OCI-LY7 (cell line): ENCODE results near the gene TSPAN9. TPM values are rescaled to one million over a fixed set of nuclear protein-coding genes. Genes with fewer than 3 reads are reported as not detected.

ENCODE experiments used
- BruUV-seq: library from RNA; stranded (reverse); fragments of 400-500 nt; replicated peaks from 2 replicates; lab custom pipeline; 2021; lab: Mats Ljungman, UMichigan
- CTCF ChIA-PET: fragments of 300-600 bp; sonication (Branson Sonifier 250); formaldehyde crosslinking; loops from one replicate; lab custom pipeline; 2022; ENCODE audit warnings: antibody characterized with exemption; ENCODE audit not compliant: unreplicated experiment; lab: Charles Lee
- POLR2A ChIA-PET: fragments of 300-600 bp; sonication (Branson Sonifier 250); formaldehyde crosslinking; loops from one replicate; lab custom pipeline; 2022; ENCODE audit warnings: antibody characterized with exemption; lab: Charles Lee
- DNase-seq: peaks from one replicate; pipeline ENCODE4 v3.0.0-alpha.2; 2015; ENCODE audit warnings: low spot score
- H2AFZ ChIP-seq: fragments of 200-600 bp; sonication (generic), shearing (Covaris generic); 2 replicates; pipeline ENCODE4 v1.6.1; 2014; ENCODE audit warnings: mild to moderate bottlenecking, antibody characterized with exemption, low read length, moderate library complexity
- H3K27ac ChIP-seq: fragments of 200-600 bp; sonication (generic); 2 replicates; pipeline ENCODE4 v1.5.1; 2014; ENCODE audit warnings: mixed run types, low read depth, mild to moderate bottlenecking, moderate library complexity, low read length, inconsistent platforms; ENCODE audit not compliant: poor library complexity, severe bottlenecking
- H3K36me3 ChIP-seq: fragments of 200-600 bp; sonication (generic); 2 replicates; pipeline ENCODE4 v1.6.1; 2014; ENCODE audit warnings: mild to moderate bottlenecking, antibody characterized with exemption, low read length, moderate library complexity, mixed read lengths; ENCODE audit not compliant: insufficient read depth
- H3K4me1 ChIP-seq: fragments of 200-600 bp; sonication (generic); 2 replicates; pipeline ENCODE4 v1.5.1; 2014; ENCODE audit warnings: mild to moderate bottlenecking, low read length; ENCODE audit not compliant: insufficient read depth, poor library complexity, severe bottlenecking
- H3K4me2 ChIP-seq: fragments of 200-600 bp; sonication (generic); 2 replicates; pipeline ENCODE4 v1.6.1; 2014; ENCODE audit warnings: mild to moderate bottlenecking, low read length
- H3K4me3 ChIP-seq: fragments of 200-600 bp; sonication (generic); 2 replicates; pipeline ENCODE4 v1.5.1; 2014; ENCODE audit warnings: mild to moderate bottlenecking, low read depth, low read length; ENCODE audit not compliant: poor library complexity, severe bottlenecking
- H3K79me2 ChIP-seq: fragments of 200-600 bp; sonication (generic); 2 replicates; pipeline ENCODE4 v1.6.1; 2016; ENCODE audit warnings: low read depth, mild to moderate bottlenecking, low read length, moderate library complexity, mixed read lengths; ENCODE audit not compliant: insufficient read depth
- H3K9me2 ChIP-seq: fragments of 200-600 bp; sonication (generic); 2 replicates; pipeline ENCODE4 v1.6.1; 2016; ENCODE audit warnings: mild to moderate bottlenecking, low read length, mixed read lengths; ENCODE audit not compliant: insufficient read depth
- H3K9me3 ChIP-seq: fragments of 200-600 bp; sonication (generic); 2 replicates; pipeline ENCODE4 v1.6.1; 2014; ENCODE audit warnings: mild to moderate bottlenecking, mixed run types, low read length, mixed read lengths
- H4K20me1 ChIP-seq: fragments of 200-600 bp; sonication (generic); 2 replicates; pipeline ENCODE4 v1.6.1; 2014; ENCODE audit warnings: mild to moderate bottlenecking, antibody characterized with exemption, low read length, moderate library complexity, mixed read lengths; ENCODE audit not compliant: insufficient read depth
- CTCF ChIP-seq: fragments of 200-600 bp; sonication (generic); conservative IDR thresholded peaks from 2 replicates; pipeline ENCODE4 v1.5.1; 2014; ENCODE audit warnings: mild to moderate bottlenecking, antibody characterized with exemption, low read length, moderate library complexity, mixed read lengths
- EZH2phosphoT487 ChIP-seq: fragments of 200-600 bp; sonication (generic); IDR thresholded peaks from 2 replicates; pipeline ENCODE4 v1.6.1; 2018; ENCODE audit warnings: low read depth, borderline replicate concordance, mild to moderate bottlenecking, mixed run types, antibody characterized with exemption, low read length, moderate library complexity, mixed read lengths
- intact Hi-C: fragments of 100-400 bp; cut with micrococcal nuclease; formaldehyde crosslinking; loops from one replicate; pipeline ENCODE4 v1.10.0; 2022; ENCODE audit not compliant: unreplicated experiment
- total RNA-seq, 2 experiments: library from RNA; depleted of rRNA in 1 of 2; stranded (reverse); fragments of >200 nt in 1 of 2; shearing (Covaris generic) in 1 of 2; gene quantifications; 2 replicates each; pipeline ENCODE4 v1.2.3, GENCODE V29; 2014 to 2022

The TSPAN9 gene
- total RNA-seq, 2 experiments from 2014 or later = 0.50 to 0.74 TPM

- peak overlapping the region; percentile 18 for H3K4me3 ChIP-seq
- no peaks in the 10 kb centered on the region for H3K79me2 ChIP-seq
- H3K27ac ChIP-seq = peak overlapping the region; percentile 12
- peak overlapping the region; percentile 25; the same call in 1 of the 2 replicates for H2AFZ ChIP-seq
- ChIA-PET CTCF (no interaction called here), POLR2A (interaction anchor here (1.6 kb wide), 1 partner anchor 11 kb away, joined by 5 read pairs; no protein-coding TSS in a partner anchor)
- DNase-seq = peak; percentile 87
- no TSS peak for BruUV-seq
- no peaks in the 10 kb centered on the region for H4K20me1 ChIP-seq
- TF ChIP-seq CTCF = no peak
- no peak for TF ChIP-seq EZH2phosphoT487
- H3K4me1 ChIP-seq = peaks cover 16% of the 10 kb centered on the region
- intact Hi-C loops = loop anchor here (5.0 kb wide), 1 partner anchor 195 kb away; no protein-coding TSS in a partner anchor
- H3K4me2 ChIP-seq = peak overlapping the region; percentile 57
- H3K9me3 ChIP-seq = no peaks in the 10 kb centered on the region
- no peaks in the 10 kb centered on the region for H3K9me2 ChIP-seq
- H3K36me3 ChIP-seq = no peaks in the 10 kb centered on the region
These were observed 34.8 kb upstream of the TSPAN9 start for GRCh38 chr12:3042394-3042793.

- no peaks in the 10 kb centered on the region for H3K36me3 ChIP-seq
- intact Hi-C loops = loop anchor here (5.0 kb wide), 1 partner anchor 196 kb away; no protein-coding TSS in a partner anchor
- peak overlapping the region; percentile 57 for H3K4me2 ChIP-seq
- TF ChIP-seq EZH2phosphoT487 (no peak), CTCF (no peak)
- H3K79me2 ChIP-seq = no peaks in the 10 kb centered on the region
- no peak for DNase-seq
- peak overlapping the region; percentile 25; the same call in 1 of the 2 replicates for H2AFZ ChIP-seq
- H4K20me1 ChIP-seq = no peaks in the 10 kb centered on the region
- ChIA-PET CTCF (no interaction called here), POLR2A (no interaction called here)
- H3K4me1 ChIP-seq = peaks cover 16% of the 10 kb centered on the region
- H3K27ac ChIP-seq = peak overlapping the region; percentile 12
- no peaks in the 10 kb centered on the region for H3K9me3 ChIP-seq
- no peak overlapping the region for H3K4me3 ChIP-seq
- no peaks in the 10 kb centered on the region for H3K9me2 ChIP-seq
- no TSS peak for BruUV-seq
These were observed 34.4 kb upstream of the TSPAN9 start for GRCh38 chr12:3042826-3043225.

GRCh38 chr12:3043406-3043805, 33.8 kb upstream of the TSPAN9 start:
- ChIA-PET POLR2A (no interaction called here), CTCF (no interaction called here)
- Histone ChIP-seq H2AFZ (no peak overlapping the region), H3K36me3 (no peaks in the 10 kb centered on the region), H3K9me2 (no peaks in the 10 kb centered on the region), H3K27ac (no peak overlapping the region), H3K4me3 (no peak overlapping the region), H3K9me3 (no peaks in the 10 kb centered on the region), H3K4me1 (peaks cover 16% of the 10 kb centered on the region), H3K79me2 (no peaks in the 10 kb centered on the region), H3K4me2 (no peak overlapping the region), H4K20me1 (no peaks in the 10 kb centered on the region)
- BruUV-seq = no TSS peak
- no peak for TF ChIP-seq CTCF
- TF ChIP-seq EZH2phosphoT487 = no peak
- DNase-seq = no peak
- intact Hi-C loops = loop anchor here (5.0 kb wide), 1 partner anchor 196 kb away; no protein-coding TSS in a partner anchor
